GM19452 (cell line): ENCODE data around the gene ALDOB.

Source experiments
- ATAC-seq: cut with Tn5 transposase; IDR thresholded peaks from one replicate; pipeline ENCODE4 v1.9.1; 2021; ENCODE audit not compliant: unreplicated experiment

ALDOB gene

DNA sequence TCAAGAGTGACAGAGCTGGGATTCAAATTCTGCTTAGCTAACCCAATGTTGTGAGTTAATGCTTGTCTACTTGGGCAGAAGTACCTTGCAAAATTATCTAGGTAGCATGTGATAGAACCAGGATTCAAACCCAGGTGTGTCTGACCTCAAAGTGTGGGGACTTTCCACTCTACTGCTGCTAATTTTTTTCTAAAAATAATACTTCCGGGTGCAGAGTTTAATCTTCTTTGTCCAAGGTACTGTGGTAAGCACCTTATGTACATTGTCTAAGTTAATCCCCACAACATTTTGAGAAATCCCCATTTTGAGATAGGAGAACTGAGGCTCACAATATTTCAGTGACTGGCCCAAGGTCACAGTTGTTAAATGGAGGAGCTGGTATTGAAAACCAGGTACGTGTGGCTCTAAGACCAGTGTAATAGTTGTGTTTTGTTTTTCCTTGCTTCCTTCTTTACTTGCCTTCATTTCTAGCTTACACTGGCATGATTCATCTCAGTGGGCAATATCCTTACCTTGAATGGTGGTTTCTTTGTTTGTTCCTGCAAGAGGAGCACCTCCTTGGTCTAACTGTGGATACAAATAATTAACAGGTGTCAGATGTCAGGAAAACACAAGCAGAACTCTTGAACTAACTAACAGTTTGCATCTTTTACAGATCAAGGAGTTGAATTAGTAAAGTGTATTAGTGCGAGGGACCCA is 7.5 kb downstream of the ALDOB start:
- ATAC-seq, result peak; percentile 88

GRCh38 chr9:101427358-101427757 is 8.2 kb downstream of the ALDOB start:
- ATAC-seq, result no peak

DNA sequence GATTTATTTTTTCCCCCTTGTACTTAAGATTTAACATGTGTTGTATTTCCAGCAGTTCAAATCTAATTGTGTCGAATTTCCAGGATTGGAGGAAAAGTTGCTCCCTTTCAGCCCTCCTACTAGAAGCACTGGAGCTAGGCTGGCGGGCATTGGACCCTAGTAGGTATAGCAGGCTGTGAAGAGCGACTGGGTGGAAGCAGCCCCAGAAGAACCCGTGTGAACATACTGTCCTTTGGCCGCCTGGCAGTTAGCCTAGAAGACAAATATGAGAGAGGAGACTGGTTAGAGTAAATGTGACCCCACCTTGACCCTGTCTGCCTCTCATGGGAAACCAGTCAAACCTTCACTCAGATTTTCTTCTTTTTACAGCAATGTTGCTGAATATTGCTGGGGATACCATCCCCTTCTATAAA is 13.9 kb downstream of the ALDOB start:
- ATAC-seq, result no peak

DNA sequence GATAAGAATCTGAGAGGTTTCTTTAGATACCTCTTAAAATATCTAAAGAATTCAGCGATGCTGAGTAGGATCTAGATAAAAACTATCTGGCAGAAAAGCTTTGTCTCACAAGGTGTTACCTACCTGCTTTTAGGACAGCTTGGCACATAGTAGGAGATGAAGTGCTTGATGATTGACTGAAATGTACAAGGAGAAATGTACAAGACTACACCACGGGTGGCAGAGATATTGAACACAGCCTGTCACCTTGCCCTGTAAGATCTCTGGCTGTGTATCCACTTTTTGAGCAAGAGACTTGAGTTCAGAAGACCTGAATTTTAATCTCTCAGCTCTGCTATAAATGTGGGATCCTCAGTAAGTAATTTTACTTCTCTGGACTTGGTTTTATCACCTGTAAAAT is 15.7 kb downstream of the ALDOB start:
- no peak for ATAC-seq

- ATAC-seq, result no peak
Observed at GRCh38 chr9:101418518-101419430, 16.8 kb downstream of the ALDOB start.

- ATAC-seq, result no peak
Observed at GRCh38 chr9:101417977-101418376, 17.6 kb downstream of the ALDOB start.

- ATAC-seq, result no peak
Observed at GRCh38 chr9:101417389-101417788, 18.2 kb downstream of the ALDOB start.

DNA sequence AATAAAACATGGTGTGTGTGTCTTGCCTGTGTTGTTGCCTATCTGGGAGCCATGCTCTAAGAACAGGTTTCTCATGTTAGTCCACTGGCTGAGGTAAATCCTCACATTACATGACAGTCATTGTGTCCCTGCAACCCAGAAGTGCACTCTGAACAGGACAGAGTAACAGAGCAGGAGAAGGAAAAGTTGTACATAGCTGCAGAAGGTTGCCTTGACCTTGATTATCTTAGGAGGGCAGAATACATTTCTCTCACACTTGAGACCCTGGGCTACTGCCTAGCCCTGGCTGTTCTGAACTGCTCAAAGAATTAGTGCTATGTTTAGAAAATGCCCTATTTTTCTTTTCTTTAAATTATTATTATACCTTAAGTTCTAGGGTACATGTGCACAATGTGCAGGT is 20.0 kb downstream of the ALDOB start:
- ATAC-seq, result no peak

DNA sequence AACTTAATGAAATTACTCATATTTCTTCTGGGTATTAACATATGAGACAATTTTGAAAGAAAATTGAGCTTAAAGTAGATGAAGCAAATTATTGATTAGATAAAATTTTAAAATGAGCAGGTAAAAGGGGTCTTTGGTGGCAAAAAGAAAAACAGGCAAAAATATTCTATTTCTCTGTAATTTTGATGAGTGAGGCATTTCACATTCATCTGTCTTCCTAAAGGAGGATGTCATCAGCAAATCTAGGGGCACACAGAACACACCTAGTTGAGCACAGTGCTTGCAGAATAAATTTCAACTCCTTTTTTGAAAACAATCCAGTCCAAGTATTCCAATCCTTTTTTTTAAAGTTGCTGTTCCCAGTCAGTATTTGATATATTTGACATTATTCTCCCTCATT is 20.7 kb downstream of the ALDOB start:
- no peak for ATAC-seq

GRCh38 chr9:101409079-101409477 is 26.5 kb downstream of the ALDOB start:
- no peak for ATAC-seq

- ATAC-seq, result no peak
Observed at GRCh38 chr9:101408374-101409078, 27.0 kb downstream of the ALDOB start.

DNA sequence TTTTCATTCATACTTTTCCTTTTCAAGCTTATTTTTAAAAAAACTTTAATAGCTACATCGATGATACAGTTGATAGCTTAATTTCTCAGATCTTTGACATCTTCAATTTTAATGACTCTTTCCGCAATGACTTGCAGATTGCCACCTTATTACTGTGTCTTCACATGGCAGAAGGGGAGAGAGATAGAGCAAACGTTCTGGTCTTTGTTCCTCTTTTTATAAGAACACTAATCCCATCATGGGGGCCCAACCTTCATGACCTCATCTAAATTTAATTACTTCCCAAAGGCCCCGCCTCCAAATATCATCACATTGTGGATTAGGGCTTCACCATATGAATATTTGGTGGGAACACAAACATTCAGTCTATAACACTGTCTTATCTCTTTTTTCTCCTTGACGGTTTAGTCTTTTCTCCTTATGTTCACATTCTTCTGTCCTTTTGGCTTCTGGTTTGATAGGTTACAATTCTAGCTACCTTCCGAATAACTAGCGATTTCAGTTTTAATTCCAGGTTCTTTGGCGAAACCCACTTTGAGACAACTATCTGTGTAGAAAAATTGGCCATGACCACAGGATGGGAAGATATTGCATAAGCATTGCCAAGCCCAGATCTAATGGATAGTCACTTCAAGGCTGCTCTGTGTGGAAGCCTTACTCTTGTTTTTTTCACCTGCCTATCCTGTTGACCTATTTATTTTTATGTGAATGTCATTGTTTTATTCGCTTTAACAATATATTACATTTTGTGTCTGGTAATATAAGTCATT is 31.9 kb downstream of the ALDOB start:
- ATAC-seq, result no peak

- ATAC-seq, result no peak
Observed at GRCh38 chr9:101400120-101400519, 35.5 kb downstream of the ALDOB start.

DNA sequence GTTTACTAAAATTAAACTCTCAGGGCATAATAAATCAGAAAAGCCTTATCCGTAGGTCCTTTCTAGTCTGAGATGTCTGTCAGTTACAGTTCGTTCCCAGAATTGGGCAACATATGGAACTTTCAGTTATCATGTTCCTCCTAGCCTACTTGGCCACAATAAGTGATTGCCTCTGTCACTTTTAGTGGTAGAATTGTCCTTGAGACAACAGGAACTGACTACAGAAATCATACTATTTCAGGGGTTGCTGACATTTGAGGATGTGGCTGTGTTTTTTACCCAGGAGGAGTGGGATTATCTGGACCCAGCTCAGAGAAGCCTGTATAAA is 36.0 kb downstream of the ALDOB start:
- ATAC-seq, result no peak

DNA sequence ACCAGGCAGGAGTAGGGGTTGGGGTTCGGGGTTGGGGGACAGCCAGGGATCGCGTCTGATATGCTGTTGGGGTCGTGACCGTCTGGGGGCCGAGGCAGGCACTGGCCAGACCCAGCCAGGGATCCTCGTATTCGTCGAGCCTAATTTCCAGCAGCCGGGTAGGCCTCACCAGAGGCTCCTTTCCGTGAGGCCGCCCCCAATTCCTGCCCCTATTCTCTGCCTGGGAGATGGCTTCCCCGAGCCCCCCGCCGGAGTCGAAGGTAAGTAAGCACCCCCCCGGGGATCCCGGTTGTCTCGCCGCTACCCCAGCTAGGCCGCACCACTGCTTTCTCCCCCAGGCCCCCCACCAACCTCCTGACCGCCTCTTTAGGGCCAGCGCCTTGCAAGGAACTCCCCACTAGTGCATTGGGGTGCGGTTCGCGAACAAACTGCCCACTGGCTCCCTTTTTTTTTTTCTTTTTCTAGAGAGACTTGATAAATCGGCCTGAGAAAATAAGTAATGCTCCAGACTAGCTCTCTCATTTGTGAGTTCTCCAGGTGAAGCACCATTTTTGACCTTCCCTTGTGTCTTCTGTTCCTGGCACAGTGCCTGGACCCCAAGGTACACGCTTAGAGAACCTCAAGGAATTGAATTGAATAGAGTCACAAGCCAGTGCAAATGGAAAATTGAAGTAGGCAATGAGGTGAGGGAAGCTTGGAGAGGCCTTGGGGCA is 36.5 kb downstream of the ALDOB start:
- ATAC-seq, result peak; percentile 6

GRCh38 chr9:101398068-101398929 is 37.3 kb downstream of the ALDOB start, which contains the start of the genes MRPL50 and ZNF189:
Gene MRPL50, minus strand, starts transcription at chr9:101398618. Its CDS starts 26 bp downstream, at chr9:101398592.
Gene ZNF189, plus strand, starts transcription at chr9:101398851. Its CDS starts 306 bp downstream, at chr9:101399157.
- peak; percentile 98 for ATAC-seq

- no peak for ATAC-seq
Observed at GRCh38 chr9:101397746-101398067, 37.9 kb downstream of the ALDOB start.

DNA sequence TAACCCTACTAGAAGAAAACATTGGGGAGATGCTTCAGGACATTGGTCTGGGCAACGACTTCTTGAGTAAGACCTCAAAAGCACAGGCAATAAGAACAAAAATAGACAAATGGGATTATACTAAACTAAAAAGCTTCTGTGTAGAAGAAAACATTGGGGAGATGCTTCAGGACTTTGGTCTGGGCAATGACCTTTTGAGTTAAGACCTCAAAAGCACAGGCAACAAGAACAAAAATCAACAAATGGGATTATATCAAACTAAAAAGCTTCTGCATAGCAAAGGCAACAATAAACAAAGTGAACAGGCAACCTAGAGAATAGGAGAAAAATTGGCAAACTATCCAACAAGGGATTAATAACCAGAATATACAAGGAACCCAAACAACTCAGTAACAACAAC is 40.9 kb downstream of the ALDOB start:
- no peak for ATAC-seq

- ATAC-seq, result no peak
Observed at GRCh38 chr9:101393135-101393534, 42.4 kb downstream of the ALDOB start.
